GM18507 (cell line): ENCODE results near the gene VLDLR.

Source experiments
- DNase-seq: peaks from one replicate; pipeline ENCODE4 v3.0.0; 2011; ENCODE audit warnings: low read depth; ENCODE audit not compliant: insufficient read length; ENCODE audit errors: extremely low spot score
- FAIRE-seq: peaks from 2 replicates; lab custom pipeline; 2011; peaks lifted over from hg19 to GRCh38; lab: Jason Lieb, UNC

VLDLR gene

DNA sequence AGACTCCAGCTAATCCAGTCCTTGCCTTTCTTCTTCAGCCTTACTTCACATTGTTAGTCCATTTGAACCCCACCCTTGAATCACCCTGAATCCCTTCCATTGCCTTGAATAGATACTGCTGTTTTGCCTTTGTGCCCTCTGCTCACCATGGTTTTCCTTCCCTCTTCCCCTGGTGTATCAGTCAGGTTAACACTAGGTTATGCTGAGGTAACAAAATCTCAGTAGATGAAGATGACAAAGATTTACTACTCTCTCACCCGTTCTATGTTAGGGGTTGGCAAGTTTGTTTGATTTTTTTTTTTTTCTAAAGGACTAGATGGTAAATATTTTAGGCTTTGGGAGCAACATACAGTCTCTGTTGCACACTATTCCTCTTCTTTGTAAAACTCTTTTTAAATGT lies 3.3 kb upstream of the VLDLR start:
- FAIRE-seq (no peak), DNase-seq (no peak)

DNA sequence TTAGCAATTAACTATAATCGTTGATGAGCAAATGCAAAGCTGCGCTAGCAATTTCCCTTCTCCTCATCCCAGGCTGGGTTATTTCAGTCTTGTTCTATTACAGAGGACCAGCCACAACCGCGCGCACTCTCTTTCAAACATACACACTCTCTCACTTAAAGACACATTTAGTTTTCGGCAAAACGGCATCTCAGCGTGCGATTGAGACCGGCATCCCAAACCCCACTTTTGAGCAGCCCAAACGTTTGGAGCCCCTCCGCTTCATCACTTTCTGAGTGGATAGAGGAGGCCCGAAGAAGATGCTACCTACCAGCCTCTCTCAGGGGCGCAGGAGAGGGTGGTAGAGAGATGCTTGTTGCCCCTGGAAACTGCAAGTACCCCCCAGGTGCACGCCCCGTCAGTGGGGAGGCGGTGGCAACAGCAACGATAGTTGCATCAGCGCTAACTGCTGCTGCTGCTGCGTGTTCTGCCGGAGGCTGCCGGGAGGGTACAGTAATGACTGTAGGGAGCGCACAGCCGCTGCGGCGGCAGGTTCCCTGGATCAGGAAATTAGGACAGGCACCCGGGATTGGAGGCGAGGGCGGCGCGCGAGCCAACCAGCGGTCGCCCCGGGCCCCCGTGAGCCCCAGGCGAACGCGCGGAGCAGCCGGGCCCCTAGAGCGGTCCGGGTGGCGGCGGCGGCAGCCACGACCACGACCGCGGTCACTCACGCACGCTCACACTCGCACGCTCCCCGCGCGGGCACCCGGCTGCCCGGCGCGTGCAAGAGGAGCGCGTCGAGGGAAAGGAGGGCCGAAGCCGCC lies 467 bp upstream of the VLDLR start:
- DNase-seq = no peak

DNA sequence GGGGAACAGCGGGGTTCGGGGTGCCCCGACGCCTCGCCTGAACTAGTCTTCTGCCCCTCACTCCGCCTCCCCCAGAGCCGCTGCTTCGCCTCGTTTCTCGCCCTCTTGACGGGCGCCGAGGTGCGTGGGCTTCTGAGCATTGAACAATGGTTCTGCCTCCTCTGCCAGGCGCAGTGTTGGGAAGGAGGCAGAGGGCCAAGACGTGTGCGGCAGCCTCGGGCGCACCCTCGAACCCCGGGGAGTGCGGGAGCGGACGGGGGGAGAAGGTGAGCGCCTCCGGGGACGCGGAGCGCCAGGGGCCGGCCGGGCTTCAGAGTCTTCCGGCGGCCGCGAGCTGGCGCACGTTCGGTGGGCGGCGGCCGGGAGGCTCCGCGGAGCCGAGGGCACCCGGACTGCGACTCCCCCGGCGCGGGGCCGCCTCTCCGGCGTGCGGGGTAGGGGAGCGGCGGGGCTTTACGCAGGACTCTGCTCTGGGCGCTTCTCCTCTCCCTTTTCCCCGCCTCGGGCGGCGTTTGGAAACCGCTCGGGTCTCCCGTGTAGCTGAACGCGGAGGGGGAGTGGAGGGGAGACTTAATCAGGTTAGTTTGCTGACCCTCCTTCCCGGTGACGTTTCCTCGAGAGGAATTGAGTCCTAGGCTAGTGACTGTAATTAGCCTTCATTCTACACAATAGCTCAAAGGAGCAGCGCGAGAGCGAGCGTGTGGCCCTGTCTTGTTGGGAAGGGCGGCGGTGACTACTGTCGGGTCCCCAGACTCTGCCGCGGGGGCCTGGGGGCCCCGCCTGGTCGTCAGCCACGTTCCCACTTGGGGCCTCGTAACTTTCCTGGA lies 1.1 kb downstream of the VLDLR start:
- FAIRE-seq (no peak), DNase-seq (no peak)

More for the DNA sequence above, 467 bp upstream of the VLDLR start:
- no peak for FAIRE-seq

DNA sequence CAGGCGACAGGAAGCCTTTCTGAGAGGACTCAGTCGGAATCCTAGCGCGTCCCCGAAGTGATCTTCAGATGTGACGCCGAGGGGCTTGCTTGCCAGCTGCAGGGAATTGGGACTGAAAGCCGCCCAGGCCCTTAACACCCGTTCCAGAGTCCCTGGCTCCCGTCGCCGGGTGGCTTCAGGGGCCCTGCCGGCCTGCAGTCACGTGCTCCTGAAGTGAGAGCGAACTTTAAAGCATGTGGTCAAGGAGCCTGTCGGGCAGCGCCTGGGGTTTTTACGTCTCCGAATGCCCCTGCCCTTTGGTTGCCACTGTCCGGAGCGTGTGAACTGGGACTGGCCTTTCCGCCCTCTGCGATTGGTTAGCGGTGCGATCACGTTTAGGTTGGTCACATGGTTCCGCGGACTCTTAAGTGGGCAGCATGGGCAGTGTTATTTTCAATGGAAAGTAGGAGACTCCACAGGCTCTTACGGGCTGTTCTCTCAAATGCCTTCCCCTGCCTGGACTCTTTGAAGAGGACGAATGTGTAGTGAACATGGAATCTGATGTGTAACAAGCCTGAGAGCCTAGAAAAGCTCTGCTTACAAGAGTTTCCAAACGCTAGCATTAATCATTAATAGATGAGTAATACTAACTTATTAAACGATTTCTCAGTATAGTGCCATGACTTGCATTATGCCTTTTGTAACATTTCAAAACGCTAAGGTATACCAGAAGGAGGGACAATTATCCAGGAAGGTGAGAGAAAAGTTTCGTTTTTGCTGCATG lies 1.9 kb downstream of the VLDLR start:
- no peak for DNase-seq
- no peak for FAIRE-seq

DNA sequence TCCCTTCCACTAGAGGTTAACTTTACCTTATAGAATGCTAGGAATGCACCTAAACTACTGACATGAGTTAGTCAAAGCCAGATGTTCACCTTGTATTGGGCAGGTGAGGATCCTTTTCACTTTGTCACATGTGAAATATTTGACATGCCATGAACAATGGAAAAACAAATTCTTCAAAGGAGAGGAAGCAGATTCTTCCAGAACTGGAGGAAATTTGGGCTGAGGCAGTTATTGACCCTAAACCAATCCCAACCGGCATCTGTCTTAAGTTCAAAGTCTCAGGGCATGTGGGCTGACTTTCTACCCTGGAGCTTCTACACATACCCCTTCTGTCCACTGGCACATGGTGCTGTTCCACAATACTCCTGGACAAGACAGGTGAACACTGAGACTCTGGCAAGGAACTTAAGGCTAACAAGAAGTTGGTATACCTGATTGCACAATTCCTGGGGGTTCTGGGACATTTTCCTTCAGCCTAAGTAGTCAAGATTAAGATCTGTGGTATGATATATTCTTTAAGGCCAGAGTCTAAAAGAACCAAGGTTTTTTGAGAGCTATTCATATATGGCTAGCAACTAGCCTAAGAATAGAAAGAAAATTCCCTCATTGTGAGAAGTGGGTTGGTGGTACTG lies 2.6 kb downstream of the VLDLR start:
- DNase-seq = no peak
- no peak for FAIRE-seq

DNA sequence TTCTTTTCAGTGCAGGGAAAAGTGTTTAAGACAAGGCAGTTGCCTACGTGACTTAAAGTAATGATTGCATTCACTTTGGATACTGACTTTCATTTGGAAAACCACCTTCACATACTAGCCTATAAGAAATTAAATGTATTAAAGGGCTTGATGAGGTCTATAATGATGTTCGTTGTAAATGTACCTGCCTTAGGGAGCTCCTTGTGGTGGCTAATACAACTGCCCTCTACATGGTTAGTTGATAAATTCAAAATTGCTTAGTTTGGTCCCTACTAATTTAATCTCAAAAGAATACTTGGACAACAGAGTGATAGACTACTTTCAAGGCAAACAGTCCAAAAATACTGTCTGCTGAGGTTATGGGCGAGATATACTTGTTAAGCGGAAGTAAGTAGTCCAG lies 3.8 kb downstream of the VLDLR start:
- FAIRE-seq (no peak), DNase-seq (no peak)

DNA sequence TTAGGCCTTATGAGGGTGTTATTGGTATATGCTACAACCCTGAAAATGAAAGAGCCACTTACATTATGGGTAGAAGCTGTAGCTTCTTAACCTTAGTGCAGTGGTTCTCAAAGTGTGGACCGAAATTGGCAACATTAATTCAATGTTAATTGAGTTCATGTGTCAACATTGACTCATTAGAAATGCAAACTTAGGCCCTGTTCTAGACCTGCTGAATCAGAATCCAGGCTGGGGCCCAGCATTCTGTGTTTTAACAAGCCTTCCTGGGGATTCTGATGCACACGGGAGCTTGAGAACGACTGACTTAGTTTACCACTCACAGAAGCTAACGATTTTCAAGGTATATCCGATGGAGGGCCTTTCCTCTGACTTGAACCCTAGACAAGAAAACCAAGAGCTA lies 7.3 kb downstream of the VLDLR start:
- FAIRE-seq = no peak

DNA sequence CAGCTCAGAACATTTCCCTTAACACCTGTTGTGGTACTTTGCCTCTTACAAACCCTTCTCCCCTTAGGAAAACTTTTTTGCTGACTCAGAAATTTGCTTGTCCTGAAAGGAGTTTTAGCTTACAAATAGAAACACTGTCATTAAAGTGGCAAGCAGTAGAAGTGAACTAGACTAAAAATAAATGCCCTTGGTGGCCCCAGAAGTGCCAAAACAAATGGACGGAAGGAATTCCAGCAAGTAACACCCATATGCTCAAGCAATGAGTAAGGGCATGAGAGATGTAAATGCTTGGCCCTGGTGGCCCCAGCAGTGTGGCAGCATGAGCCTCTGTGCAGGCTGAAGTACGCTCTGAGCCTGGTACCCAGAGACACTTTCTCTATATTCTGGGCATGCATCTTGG lies 8.6 kb downstream of the VLDLR start:
- FAIRE-seq (no peak), DNase-seq (no peak)

More for the DNA sequence above, 7.3 kb downstream of the VLDLR start:
- no peak for DNase-seq

DNA sequence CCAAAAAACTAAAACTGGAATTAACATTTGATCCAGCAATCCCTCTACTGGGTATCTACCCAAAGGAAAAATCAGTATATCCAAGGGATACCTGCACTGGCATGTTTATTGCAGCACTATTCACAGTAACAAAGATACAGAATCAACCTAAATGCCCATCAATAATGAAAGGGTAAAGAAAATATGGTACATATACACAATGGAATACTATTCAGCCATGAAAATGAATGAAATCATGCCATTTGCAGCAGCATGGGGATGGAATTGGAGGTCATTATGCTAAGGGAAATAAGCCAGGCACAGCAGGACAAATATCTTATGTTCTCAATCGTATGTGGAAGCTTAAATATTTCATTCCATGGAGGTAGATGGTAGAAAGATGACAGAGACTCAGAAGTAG lies 9.7 kb downstream of the VLDLR start:
- DNase-seq (no peak), FAIRE-seq (no peak)

DNA sequence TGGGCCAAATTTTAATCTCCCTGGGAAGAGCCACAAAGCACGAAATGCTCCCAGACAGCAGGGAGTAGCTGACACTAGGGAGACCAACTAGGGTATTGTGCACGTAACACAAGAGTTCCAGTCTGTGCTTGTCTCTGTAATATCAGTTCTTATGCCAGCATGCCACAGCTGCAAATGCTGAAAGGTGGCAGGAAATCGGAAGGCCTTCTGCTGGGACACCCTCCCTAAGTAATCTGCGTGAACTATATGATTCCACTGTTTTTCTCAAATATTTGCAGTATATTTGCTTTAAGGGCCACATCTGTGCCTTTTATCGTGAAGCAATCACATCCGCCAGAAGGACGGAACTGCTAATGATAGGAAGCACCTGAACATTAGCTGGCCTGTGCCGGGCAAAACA lies 12.6 kb downstream of the VLDLR start:
- DNase-seq = no peak
- FAIRE-seq = no peak

DNA sequence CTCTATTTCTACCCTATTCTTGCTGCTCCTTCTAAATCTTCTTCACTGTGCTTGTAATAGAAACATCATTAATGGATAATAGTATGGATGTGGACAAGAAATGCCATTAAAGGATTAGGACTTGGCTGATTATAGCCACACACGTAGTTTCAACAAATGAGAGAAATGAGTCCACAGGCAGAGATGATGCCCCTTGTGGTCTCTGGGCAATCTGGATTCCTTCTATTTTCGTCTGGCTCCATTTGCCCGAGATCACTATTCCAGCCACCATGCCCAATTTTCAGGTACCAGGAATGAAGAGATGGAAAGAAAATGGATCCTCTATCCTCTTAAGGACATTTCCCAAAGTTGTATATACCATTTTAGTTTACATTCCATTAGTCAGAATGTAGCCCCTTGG lies 13.2 kb downstream of the VLDLR start:
- no peak for FAIRE-seq

DNA sequence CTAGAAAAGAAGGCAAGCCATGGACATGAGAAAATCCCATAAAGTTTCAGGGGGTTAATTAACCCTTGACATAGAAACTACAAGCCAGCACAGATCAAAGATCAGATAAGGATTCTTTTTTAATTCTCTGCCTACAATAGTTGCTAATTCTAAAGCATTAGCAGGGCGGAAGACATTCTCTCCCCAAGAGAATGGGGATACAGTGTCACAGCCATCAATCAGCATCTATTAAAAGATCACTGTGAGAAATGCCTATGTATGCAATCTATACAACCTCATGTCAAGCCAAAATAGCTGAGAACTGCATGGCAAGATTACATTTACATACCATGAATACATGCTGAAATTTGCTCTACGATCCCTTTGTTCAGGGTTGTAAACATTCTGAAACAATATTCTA lies 14.3 kb downstream of the VLDLR start:
- FAIRE-seq (no peak), DNase-seq (no peak)

More for the DNA sequence above, 13.2 kb downstream of the VLDLR start:
- DNase-seq = no peak

DNA sequence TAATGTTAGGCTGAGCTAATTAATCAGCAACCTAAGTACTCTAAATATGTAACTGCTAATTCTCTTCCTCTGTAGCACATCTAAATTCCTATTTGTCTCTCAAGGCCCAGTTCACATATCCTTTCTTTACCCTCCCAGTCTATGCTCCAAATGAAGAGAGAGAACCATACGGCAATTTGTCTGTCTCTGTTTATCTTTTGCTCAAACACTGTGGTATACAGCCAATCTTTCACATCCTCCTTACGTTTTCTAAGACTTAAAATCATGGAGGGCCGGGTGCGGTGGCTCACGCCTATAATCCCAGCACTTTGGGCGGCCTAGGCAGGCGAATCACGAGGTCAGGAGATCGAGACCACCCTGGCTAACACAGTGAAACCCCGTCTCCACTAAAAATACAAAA lies 15.8 kb downstream of the VLDLR start:
- no peak for DNase-seq
- FAIRE-seq = no peak

DNA sequence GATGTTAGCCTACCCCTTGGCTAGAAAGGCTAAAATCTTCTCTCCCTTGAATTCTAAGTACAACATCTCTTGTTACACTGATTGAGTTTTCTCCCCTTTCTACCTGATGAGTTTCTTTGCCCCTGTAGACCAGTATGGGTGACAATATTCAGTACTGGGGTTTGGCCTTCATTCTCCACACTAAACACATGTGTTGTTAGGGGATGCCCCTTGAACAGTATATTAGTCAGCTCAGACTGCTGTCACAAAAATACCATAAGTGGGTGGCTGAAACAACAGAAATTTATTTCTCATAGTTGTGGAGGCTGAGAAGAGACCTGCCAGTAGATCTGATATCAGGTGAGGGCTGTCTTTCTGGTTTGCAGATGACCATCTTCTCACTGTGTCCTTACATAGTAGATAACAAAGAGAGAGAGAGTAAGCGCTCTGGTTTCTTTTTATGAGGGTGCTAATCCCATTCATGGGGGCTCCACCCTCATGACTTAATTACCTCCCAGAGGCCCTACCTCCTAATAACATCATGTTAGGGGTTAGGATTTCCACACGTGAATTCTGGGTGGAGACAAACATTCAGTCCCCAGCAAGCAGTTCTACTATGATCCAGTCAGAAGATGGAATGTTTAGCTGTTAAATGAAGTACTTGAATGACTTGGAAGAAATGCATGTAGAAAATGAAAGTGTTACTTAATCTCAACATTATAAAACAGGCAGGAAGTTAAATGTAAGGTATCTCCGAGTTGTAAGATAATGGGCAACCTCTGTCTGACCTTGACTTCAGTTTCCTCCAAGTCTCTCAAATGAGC lies 17.5 kb downstream of the VLDLR start:
- peak; percentile 26 for FAIRE-seq

DNA sequence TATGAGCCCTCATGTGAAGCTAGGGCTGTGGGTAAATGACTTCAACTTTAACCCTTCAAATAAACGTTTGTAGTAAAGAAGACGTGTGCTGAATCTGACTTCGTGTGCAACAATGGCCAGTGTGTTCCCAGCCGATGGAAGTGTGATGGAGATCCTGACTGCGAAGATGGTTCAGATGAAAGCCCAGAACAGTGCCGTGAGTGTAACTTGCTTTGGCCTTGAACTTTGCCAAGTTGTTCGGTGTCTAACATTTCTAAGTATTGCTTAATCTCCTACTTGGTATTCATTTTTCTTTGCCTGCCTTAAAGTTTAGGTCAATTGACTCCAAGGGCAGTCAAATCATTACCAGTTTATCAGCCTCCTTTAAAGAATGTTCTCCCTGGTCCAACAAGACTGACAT lies 18.2 kb downstream of the VLDLR start:
- no peak for FAIRE-seq
- no peak for DNase-seq

More for the DNA sequence above, 17.5 kb downstream of the VLDLR start:
- no peak for DNase-seq

DNA sequence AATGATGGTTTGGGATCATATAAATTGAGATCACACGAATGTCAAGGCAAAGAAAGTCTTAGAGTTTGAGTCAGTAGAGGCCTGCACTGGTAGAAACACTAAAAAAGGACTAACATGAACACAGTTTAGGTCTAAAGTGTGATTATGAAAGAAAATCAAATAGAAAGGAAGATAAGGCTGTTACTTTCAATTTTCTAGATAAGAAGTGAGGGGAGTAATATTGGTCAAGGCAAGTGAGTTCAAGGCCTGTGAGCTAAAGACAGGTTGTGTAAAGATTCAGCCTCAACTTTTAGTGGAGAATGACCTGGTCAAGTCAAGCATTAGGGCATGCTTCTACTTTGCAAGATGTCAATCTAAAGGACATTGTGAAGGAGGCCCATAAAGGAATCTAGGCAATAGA lies 19.0 kb downstream of the VLDLR start:
- FAIRE-seq = no peak

DNA sequence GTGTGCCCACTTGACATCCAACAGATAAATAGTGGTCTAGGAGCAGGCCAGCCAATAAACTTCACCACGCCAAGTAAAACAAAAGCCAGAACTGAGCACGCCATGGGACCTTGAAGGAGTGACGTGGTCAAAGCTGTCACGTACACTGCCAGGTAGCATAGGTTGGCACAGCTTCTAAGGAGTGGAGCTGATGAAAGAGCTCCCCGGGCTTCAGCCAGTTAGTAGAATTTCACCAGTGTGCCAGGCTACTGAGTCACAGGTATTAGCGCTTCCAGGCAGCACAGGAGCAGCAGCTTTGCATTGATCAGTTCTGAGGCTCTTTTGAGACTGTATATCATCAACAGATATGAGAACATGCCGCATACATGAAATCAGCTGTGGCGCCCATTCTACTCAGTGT lies 19.4 kb downstream of the VLDLR start:
- DNase-seq (no peak), FAIRE-seq (no peak)

More for the DNA sequence above, 19.0 kb downstream of the VLDLR start:
- DNase-seq = no peak

DNA sequence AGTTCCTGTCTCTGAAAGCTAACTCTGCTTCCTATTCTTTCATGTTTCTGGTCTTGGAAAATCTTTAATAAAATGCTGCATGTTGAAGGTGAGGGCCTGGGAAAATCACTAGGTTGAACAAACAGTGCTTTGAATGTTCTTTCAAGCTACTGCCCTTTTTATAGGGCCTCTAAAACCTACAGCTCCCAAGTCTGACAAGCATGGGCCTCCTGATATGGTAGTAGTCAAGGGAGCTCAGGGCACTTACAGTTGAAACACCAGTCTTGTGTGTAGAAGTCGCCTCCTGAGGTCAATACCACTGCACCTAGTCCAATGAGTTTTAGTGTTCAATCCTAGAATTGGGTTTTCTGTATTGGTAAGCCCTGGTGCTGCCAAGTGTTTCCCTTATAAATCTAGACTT lies 20.5 kb downstream of the VLDLR start:
- FAIRE-seq = no peak
- DNase-seq = no peak

DNA sequence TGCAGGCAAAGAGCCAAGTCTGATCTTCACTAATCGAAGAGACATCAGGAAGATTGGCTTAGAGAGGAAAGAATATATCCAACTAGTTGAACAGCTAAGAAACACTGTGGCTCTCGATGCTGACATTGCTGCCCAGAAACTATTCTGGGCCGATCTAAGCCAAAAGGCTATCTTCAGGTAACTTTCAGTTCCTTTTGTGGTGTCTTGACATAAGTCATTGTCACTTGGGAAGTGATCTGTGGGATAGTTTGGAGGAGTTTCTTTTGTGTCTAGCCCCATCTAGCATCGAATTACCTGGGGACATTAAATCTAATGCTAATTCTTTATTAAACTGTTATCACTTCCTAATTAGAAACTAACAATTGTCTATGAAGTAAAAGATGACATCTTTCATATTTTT lies 24.0 kb downstream of the VLDLR start:
- DNase-seq (no peak), FAIRE-seq (peak; percentile 59)
